ENCODE measurements around the gene TMEM126A. TPM values are rescaled to one million over a fixed set of nuclear protein-coding genes. Genes with fewer than 3 reads are reported as not detected.

TMEM126A gene
- total and polyA plus RNA-seq, 2 of the 13 experiments (the other 11 are each of a cell fraction or from before 2014, with no cell fraction given) = 59.5 to 66.9 TPM

DNA sequence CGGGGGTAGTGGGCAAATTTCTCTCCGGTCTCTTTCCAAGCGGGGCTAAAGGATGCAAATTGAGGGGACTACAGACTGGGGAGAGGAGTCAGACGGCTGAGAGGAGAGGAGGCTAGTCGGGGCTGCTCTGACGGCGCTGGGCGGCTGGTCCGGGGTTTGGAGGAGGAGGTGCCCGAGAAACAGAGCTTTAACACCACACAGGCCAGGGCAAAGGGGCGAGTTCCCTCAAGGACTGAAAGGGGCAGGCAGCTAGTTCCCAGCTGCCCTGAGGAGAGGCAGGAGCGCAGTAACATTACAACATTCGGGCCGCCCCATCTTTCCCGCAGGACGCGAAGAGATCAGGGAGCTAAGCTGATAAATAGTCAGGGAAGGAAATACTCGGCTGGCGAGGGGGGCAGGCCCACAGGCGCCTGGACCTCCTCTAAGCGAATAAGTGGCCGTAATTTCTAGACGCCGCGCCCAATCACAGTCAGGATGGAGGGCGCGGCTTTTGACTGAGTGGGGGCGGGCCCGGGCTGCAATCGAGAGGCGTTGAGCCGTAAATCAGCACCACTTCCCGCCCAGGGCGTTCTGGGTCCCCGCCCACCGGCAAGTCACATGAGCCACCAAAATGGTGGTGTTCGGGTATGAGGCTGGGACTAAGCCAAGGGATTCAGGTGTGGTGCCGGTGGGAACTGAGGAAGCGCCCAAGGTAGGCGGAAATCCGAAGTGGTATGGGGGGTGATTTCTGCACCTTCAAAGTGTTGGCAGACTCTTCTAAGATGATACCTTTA, 19.6 kb upstream of the TMEM126A start, which contains the start of gene TMEM126B (continued):
- TF ChIP-seq, protein P1, sequence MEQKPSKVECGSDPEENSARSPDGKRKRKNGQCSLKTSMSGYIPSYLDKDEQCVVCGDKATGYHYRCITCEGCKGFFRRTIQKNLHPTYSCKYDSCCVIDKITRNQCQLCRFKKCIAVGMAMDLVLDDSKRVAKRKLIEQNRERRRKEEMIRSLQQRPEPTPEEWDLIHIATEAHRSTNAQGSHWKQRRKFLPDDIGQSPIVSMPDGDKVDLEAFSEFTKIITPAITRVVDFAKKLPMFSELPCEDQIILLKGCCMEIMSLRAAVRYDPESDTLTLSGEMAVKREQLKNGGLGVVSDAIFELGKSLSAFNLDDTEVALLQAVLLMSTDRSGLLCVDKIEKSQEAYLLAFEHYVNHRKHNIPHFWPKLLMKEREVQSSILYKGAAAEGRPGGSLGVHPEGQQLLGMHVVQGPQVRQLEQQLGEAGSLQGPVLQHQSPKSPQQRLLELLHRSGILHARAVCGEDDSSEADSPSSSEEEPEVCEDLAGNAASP (CRISPR knock-in tag; IDR thresholded peaks at IDR 0.05; ENCODE audit: borderline replicate concordance) = no peak
- TF ChIP-seq ATAD3A (CRISPR knock-in tag; IDR thresholded peaks at IDR 0.05) (no peak), MED13 (CRISPR knock-in tag; IDR thresholded peaks at IDR 0.05) (no peak), ZNF383 (CRISPR knock-in tag; IDR thresholded peaks at IDR 0.05; ENCODE audit: borderline replicate concordance) (no peak), BHLHE40 (IDR thresholded peaks at IDR 0.05; ENCODE audit: low read length) (peak; percentile 24; the same call in 1 of the 2 replicates), BRD4 (CRISPR knock-in tag; IDR thresholded peaks at IDR 0.05) (no peak), NAIF1 (CRISPR knock-in tag; IDR thresholded peaks at IDR 0.05; ENCODE audit: borderline replicate concordance) (no peak), AHR (CRISPR knock-in tag; IDR thresholded peaks at IDR 0.05) (no peak), ZNF841 (CRISPR knock-in tag; IDR thresholded peaks at IDR 0.05; ENCODE audit: borderline replicate concordance) (no peak), SKI (IDR thresholded peaks at IDR 0.05; ENCODE audit: partially characterized antibody) (no peak), ZNF350 (CRISPR knock-in tag; IDR thresholded peaks at IDR 0.05; ENCODE audit: borderline replicate concordance, low read depth) (peak; percentile 27; the same call in 1 of the 2 replicates), CENPX (CRISPR knock-in tag; IDR thresholded peaks at IDR 0.05) (no peak), ZNF225 (CRISPR knock-in tag; IDR thresholded peaks at IDR 0.05) (no peak), ZNF788 (CRISPR knock-in tag; IDR thresholded peaks at IDR 0.05; ENCODE audit: borderline replicate concordance) (peak; percentile 68; the same call in 1 of the 2 replicates), ZNF451 (CRISPR knock-in tag; IDR thresholded peaks at IDR 0.05) (no peak)
- TF ChIP-seq, protein P2, sequence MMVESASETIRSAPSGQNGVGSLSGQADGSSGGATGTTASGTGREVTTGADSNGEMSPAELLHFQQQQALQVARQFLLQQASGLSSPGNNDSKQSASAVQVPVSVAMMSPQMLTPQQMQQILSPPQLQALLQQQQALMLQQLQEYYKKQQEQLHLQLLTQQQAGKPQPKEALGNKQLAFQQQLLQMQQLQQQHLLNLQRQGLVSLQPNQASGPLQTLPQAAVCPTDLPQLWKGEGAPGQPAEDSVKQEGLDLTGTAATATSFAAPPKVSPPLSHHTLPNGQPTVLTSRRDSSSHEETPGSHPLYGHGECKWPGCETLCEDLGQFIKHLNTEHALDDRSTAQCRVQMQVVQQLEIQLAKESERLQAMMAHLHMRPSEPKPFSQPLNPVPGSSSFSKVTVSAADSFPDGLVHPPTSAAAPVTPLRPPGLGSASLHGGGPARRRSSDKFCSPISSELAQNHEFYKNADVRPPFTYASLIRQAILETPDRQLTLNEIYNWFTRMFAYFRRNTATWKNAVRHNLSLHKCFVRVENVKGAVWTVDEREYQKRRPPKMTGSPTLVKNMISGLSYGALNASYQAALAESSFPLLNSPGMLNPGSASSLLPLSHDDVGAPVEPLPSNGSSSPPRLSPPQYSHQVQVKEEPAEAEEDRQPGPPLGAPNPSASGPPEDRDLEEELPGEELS (CRISPR knock-in tag; IDR thresholded peaks at IDR 0.05) = no peak
- TF ChIP-seq, protein P3, sequence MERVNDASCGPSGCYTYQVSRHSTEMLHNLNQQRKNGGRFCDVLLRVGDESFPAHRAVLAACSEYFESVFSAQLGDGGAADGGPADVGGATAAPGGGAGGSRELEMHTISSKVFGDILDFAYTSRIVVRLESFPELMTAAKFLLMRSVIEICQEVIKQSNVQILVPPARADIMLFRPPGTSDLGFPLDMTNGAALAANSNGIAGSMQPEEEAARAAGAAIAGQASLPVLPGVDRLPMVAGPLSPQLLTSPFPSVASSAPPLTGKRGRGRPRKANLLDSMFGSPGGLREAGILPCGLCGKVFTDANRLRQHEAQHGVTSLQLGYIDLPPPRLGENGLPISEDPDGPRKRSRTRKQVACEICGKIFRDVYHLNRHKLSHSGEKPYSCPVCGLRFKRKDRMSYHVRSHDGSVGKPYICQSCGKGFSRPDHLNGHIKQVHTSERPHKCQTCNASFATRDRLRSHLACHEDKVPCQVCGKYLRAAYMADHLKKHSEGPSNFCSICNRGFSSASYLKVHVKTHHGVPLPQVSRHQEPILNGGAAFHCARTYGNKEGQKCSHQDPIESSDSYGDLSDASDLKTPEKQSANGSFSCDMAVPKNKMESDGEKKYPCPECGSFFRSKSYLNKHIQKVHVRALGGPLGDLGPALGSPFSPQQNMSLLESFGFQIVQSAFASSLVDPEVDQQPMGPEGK (CRISPR knock-in tag; IDR thresholded peaks at IDR 0.05) = no peak; the same call in 1 of the 2 replicates
- TF ChIP-seq, protein P4, sequence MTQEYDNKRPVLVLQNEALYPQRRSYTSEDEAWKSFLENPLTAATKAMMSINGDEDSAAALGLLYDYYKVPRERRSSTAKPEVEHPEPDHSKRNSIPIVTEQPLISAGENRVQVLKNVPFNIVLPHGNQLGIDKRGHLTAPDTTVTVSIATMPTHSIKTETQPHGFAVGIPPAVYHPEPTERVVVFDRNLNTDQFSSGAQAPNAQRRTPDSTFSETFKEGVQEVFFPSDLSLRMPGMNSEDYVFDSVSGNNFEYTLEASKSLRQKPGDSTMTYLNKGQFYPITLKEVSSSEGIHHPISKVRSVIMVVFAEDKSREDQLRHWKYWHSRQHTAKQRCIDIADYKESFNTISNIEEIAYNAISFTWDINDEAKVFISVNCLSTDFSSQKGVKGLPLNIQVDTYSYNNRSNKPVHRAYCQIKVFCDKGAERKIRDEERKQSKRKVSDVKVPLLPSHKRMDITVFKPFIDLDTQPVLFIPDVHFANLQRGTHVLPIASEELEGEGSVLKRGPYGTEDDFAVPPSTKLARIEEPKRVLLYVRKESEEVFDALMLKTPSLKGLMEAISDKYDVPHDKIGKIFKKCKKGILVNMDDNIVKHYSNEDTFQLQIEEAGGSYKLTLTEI (CRISPR knock-in tag; conservative IDR thresholded peaks at IDR 0.05) = no peak
- TF ChIP-seq, protein P5, sequence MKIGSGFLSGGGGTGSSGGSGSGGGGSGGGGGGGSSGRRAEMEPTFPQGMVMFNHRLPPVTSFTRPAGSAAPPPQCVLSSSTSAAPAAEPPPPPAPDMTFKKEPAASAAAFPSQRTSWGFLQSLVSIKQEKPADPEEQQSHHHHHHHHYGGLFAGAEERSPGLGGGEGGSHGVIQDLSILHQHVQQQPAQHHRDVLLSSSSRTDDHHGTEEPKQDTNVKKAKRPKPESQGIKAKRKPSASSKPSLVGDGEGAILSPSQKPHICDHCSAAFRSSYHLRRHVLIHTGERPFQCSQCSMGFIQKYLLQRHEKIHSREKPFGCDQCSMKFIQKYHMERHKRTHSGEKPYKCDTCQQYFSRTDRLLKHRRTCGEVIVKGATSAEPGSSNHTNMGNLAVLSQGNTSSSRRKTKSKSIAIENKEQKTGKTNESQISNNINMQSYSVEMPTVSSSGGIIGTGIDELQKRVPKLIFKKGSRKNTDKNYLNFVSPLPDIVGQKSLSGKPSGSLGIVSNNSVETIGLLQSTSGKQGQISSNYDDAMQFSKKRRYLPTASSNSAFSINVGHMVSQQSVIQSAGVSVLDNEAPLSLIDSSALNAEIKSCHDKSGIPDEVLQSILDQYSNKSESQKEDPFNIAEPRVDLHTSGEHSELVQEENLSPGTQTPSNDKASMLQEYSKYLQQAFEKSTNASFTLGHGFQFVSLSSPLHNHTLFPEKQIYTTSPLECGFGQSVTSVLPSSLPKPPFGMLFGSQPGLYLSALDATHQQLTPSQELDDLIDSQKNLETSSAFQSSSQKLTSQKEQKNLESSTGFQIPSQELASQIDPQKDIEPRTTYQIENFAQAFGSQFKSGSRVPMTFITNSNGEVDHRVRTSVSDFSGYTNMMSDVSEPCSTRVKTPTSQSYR (CRISPR knock-in tag; IDR thresholded peaks at IDR 0.05; ENCODE audit: borderline replicate concordance) = peak; percentile 22; the same call in 1 of the 2 replicates

Data from HepG2 (cell line).